ENCODE results near the gene SLC35A4. TPM values are rescaled to one million over a fixed set of nuclear protein-coding genes. Genes with fewer than 3 reads are reported as not detected.

The SLC35A4 gene
- polyA plus RNA-seq, 1 donor (not counting 4 experiments of a cell fraction or from before 2014, with no cell fraction given), result 63.1 TPM

GRCh38 chr5:140540227-140540626 lies 24.4 kb upstream of the SLC35A4 start:
- TF ChIP-seq EZH2 (IDR thresholded peaks at IDR 0.05; ENCODE audit: low read length) (no peak), CTCF (optimal IDR thresholded peaks at IDR 0.05 in 1 of 3, IDR thresholded peaks at IDR 0.05 in 1 of 3, conservative IDR thresholded peaks at IDR 0.05 in 1 of 3; ENCODE audit: extremely low read depth in 1 of 3, insufficient read depth in 2 of 3, low read length in 3 of 3) (no peak)
- Histone ChIP-seq H3K9ac (ENCODE audit: control insufficient read depth, extremely low read depth, insufficient read depth, low read length) (no peak overlapping the region), H3K4me1 (ENCODE audit: control insufficient read depth, extremely low read depth, insufficient read depth, low read length) (no peaks in the 10 kb centered on the region), H3K27ac (ENCODE audit: control insufficient read depth, insufficient read depth, low read length) (no peak overlapping the region), H3K36me3 (ENCODE audit: control insufficient read depth in 2 of 2, extremely low read depth in 1 of 2, insufficient read depth in 2 of 2, low read length in 2 of 2) (peaks cover 18 to 33% of the 10 kb centered on the region in 2 experiments), H3K27me3 (ENCODE audit: control insufficient read depth, extremely low read depth, insufficient read depth, low read length) (no peaks in the 10 kb centered on the region), H3K79me2 (ENCODE audit: control insufficient read depth, insufficient read depth, low read length) (no peaks in the 10 kb centered on the region), H3K4me3 (ENCODE audit: control insufficient read depth in 2 of 3, extremely low read depth in 1 of 3, insufficient read depth in 2 of 3, low read depth in 1 of 3, low read length in 3 of 3) (no peak overlapping the region), H2AFZ (ENCODE audit: control insufficient read depth, low read length) (no peak overlapping the region), H3K9me3 (ENCODE audit: control insufficient read depth, low read depth, low read length) (no peaks in the 10 kb centered on the region), H4K20me1 (ENCODE audit: control insufficient read depth, extremely low read depth, insufficient read depth, low read length) (no peaks in the 10 kb centered on the region), H3K4me2 (ENCODE audit: control insufficient read depth, extremely low read depth, insufficient read depth, low read depth, low read length) (no peak overlapping the region), H3K9me1 (ENCODE audit: control insufficient read depth, extremely low read depth, insufficient read depth, low read length) (no peaks in the 10 kb centered on the region)
- dilution Hi-C loops (cut with MboI; ENCODE audit: extremely low pct_ligation_motif_present, low sequenced_read_pairs), result no loop called here
- FAIRE-seq (no peak), DNase-seq (ENCODE audit: low read depth, low spot score) (no peak)

- Histone ChIP-seq H2AFZ (ENCODE audit: control insufficient read depth, low read length) (no peak overlapping the region), H3K9ac (ENCODE audit: control insufficient read depth, extremely low read depth, insufficient read depth, low read length) (no peak overlapping the region), H3K4me3 (ENCODE audit: control insufficient read depth in 2 of 3, extremely low read depth in 1 of 3, insufficient read depth in 2 of 3, low read depth in 1 of 3, low read length in 3 of 3) (no peak overlapping the region), H3K27me3 (ENCODE audit: control insufficient read depth, extremely low read depth, insufficient read depth, low read length) (no peaks in the 10 kb centered on the region), H3K4me2 (ENCODE audit: control insufficient read depth, extremely low read depth, insufficient read depth, low read depth, low read length) (no peak overlapping the region), H3K79me2 (ENCODE audit: control insufficient read depth, insufficient read depth, low read length) (no peaks in the 10 kb centered on the region), H3K27ac (ENCODE audit: control insufficient read depth, insufficient read depth, low read length) (no peak overlapping the region), H3K4me1 (ENCODE audit: control insufficient read depth, extremely low read depth, insufficient read depth, low read length) (peaks cover 9% of the 10 kb centered on the region), H4K20me1 (ENCODE audit: control insufficient read depth, extremely low read depth, insufficient read depth, low read length) (no peaks in the 10 kb centered on the region), H3K36me3 (ENCODE audit: control insufficient read depth in 2 of 2, extremely low read depth in 1 of 2, insufficient read depth in 2 of 2, low read length in 2 of 2) (peaks cover 11 to 29% of the 10 kb centered on the region in 2 experiments), H3K9me3 (ENCODE audit: control insufficient read depth, low read depth, low read length) (no peaks in the 10 kb centered on the region), H3K9me1 (ENCODE audit: control insufficient read depth, extremely low read depth, insufficient read depth, low read length) (no peaks in the 10 kb centered on the region)
- DNase-seq (ENCODE audit: low read depth, low spot score), result no peak
- no peak for FAIRE-seq
- no peak for TF ChIP-seq EZH2 (IDR thresholded peaks at IDR 0.05; ENCODE audit: low read length)
- no peak for TF ChIP-seq CTCF (optimal IDR thresholded peaks at IDR 0.05 in 1 of 3, IDR thresholded peaks at IDR 0.05 in 1 of 3, conservative IDR thresholded peaks at IDR 0.05 in 1 of 3; ENCODE audit: extremely low read depth in 1 of 3, insufficient read depth in 2 of 3, low read length in 3 of 3)
- dilution Hi-C loops (cut with MboI; ENCODE audit: extremely low pct_ligation_motif_present, low sequenced_read_pairs), result no loop called here
Measured at GRCh38 chr5:140542972-140543371, 21.7 kb upstream of the SLC35A4 start.
